Measurements from ENCODE around the gene EEPD1.

The EEPD1 gene

DNA sequence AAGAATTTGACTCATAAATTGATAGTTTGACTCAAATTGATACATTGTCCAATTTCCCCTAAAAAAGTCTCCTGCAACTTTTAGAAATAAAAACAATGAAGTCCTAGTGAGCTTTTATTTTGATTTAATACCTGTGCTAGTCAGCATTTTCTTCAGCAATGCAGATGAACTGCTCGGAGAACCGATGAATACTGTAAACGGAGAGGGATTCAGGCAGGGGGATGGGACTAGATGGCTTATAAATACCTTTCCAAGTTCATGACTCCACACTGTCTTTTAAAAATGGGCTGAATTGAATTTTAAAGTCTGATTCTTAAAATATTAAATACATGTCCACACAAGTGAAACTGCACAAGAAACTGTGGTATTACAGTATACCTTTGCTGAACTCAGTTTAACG lies 12.7 kb downstream of the EEPD1 start:
- TF ChIP-seq CTCF (IDR thresholded peaks at IDR 0.05; ENCODE audit: borderline replicate concordance, control extremely low read depth, extremely low read depth, insufficient read depth, missing control alignments) = no peak
- no peak for DNase-seq (ENCODE audit: low spot score)
- in situ Hi-C loops (cut with MboI; ENCODE audit: low sequenced_read_pairs, unreplicated experiment) = no loop called here

DNA sequence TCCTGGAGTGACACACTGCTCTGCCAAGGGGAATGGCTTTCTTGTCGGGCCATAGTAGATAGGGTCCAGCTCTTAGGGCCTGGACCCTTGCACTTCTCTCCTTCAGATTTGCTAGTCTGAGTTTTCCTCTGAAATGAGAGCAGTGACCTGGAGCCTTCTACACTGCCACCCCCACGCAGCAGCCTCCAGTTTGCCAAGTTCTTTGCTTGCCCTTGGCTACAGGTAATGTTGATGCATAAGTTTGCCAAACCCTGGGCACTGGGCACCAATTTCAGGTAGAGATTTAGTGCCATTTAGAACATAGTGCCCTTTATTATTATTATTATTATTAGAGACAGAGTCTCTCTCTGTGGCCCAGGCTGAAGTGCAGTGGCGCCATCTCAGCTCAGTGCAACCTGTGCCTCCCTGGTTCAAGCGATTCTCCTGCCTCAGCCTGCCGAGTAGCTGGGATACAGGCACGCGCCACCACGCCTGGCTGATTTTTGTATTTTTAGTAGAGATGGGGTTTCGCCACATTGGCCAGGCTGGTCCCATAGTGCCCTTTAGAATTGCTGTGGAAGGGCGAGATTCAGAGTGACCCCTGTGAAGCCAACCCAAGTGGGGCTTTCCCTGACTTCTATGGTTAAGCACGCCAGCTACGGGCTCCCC lies 14.5 kb downstream of the EEPD1 start:
- TF ChIP-seq CTCF (IDR thresholded peaks at IDR 0.05; ENCODE audit: borderline replicate concordance, control extremely low read depth, extremely low read depth, insufficient read depth, missing control alignments) = no peak
- DNase-seq (ENCODE audit: low spot score) = no peak
- in situ Hi-C loops (cut with MboI; ENCODE audit: low sequenced_read_pairs, unreplicated experiment) = no loop called here

- DNase-seq (ENCODE audit: low spot score) = no peak
- TF ChIP-seq CTCF (IDR thresholded peaks at IDR 0.05; ENCODE audit: borderline replicate concordance, control extremely low read depth, extremely low read depth, insufficient read depth, missing control alignments) = no peak
- in situ Hi-C loops (cut with MboI; ENCODE audit: low sequenced_read_pairs, unreplicated experiment) = no loop called here
Observed at GRCh38 chr7:36171503-36171902, 18.4 kb downstream of the EEPD1 start.

GRCh38 chr7:36175886-36176285 lies 22.8 kb downstream of the EEPD1 start:
- TF ChIP-seq CTCF (IDR thresholded peaks at IDR 0.05; ENCODE audit: borderline replicate concordance, control extremely low read depth, extremely low read depth, insufficient read depth, missing control alignments) = no peak
- no peak for DNase-seq (ENCODE audit: low spot score)
- in situ Hi-C loops (cut with MboI; ENCODE audit: low sequenced_read_pairs, unreplicated experiment) = no loop called here

GRCh38 chr7:36176697-36177096 lies 23.6 kb downstream of the EEPD1 start:
- DNase-seq (ENCODE audit: low spot score) = no peak

DNA sequence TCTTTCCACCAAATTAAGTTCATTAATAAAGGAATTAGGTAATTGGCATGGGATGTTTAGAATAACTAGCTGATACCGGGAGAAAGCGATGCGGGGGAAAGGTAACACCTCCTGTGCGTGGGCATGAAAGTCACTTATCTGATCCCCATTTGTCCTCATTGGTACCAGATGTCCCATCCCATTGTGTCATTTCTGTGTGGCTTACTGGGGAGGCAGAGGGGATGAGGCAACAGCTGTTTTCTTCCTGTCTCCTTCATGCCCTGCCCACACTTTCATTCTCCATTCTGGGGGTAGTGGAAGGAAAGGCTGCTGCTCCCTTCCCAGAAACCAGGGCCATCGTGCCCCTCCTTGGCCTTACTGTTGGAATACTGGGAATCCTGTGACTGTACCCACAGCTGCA lies 27.1 kb downstream of the EEPD1 start:
- in situ Hi-C loops (cut with MboI; ENCODE audit: low sequenced_read_pairs, unreplicated experiment) = no loop called here
- no peak for DNase-seq (ENCODE audit: low spot score)
- TF ChIP-seq CTCF (IDR thresholded peaks at IDR 0.05; ENCODE audit: borderline replicate concordance, control extremely low read depth, extremely low read depth, insufficient read depth, missing control alignments) = no peak

More at GRCh38 chr7:36176697-36177096, 23.6 kb downstream of the EEPD1 start:
- no peak for TF ChIP-seq CTCF (IDR thresholded peaks at IDR 0.05; ENCODE audit: borderline replicate concordance, control extremely low read depth, extremely low read depth, insufficient read depth, missing control alignments)
- in situ Hi-C loops (cut with MboI; ENCODE audit: low sequenced_read_pairs, unreplicated experiment) = no loop called here

All from GM13976 (cell line).